Measurements from ENCODE around the gene DHX58.

Gene DHX58

DNA sequence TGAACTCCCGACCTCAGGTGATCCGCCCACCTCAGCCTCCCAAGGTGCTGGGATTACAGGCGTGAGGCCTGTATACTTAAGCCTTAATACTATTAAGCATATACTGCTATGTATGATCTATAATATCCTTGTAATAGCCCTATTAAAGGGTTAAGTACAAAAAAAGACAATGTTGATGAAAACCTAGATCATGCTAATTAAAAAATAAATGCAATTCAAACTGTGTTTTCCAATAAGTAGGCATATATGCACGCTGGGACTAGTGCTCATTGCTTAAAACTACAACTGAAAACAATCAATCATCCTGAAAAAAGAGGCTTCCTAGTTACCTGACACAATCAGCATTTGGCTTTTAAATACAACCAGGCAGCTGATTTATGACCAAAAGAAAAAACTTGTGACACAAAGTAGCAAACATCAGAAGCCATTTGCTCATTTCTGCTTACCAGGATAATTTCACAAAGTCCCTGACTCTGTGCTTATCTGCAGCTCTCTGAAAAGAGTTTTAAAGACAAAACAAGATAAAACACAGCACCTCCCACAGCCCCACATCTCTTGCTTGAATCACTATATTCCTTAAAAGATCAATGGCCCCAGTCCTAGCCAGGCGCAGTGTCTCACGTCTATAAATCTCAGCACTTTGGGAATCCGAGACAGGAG, 25.3 kb downstream of the DHX58 start:
- no peak for DNase-seq (ENCODE audit: low read depth, low spot score)

DNA sequence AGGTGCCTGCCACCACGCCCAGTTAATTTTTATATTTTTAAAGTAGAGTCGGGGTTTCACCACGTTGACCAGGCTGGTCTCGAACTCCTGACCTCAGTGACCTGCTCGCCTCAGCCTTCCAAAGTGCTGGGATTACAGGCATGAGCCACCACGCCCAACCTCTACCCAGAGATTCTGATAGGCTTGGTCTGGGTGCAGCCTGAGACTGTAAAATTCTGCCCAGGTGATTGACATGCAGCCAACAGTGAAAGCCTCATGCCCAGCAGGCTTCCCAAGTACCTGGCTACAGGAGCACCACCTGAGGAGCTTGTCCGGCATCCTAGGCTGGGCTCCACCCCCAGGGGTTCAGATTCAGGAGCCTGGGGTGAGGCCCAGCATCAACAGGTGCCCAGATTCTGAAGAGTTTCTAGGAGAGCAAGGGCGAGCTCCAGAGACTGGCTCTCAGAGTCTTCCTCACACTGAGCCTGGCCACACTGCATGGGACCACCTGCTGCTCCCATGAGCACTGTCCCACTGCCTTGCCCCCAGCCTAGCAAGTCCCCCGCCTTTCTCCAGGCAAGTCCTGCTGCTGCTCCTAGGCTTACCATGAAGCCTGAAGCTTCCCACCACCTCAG, 30.9 kb downstream of the DHX58 start:
- DNase-seq (ENCODE audit: low read depth, low spot score) = no peak

DNA sequence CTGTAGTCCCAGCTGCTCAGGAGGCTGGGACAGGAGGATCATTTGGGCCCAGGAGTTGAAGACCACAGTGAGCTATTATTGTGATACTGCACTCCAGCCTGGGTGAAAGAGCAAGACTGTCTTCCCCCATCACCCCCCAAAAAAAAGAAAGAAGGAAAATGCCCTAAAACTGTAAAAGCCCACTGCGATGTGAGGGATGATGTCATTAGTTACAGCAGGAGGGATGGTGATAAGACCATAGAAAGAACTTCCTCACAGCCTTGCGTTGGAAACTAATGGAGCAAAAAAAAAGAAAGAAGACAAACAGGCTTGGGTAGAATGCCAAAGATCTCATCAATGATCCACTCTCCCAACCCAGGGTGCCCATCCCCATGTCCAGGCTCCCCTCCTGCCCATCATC, 33.0 kb downstream of the DHX58 start:
- no peak for DNase-seq (ENCODE audit: low read depth, low spot score)

DNA sequence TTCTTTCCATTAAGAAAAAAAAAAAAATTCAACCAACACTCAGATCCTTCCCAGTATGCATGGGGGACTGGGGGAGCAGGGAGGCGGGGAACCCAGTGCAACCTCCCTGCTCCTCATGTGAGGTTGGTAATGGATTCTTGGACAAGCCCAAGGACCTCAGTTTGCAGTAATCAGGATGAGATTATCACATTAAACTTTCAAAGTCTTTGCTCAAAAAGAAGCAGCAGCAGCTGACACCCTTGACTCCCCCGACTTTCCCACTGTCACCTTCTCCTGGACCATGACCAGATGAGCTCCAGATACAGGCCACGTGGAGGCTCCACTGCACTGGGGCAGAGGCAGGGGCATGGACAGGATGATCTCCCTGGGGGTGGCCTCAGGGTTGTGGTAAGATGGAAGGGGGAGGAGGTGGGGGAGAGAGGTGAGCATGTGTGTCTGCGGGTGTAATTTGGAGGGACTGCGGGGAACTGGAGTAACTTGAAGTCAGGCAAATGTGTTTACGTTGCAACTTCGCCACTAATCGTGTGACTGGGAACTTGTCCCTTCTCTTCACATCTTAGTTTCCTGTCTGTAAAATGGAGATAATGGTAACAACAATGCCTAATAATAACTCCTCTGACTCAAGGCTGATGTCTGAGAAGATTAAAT, 34.0 kb downstream of the DHX58 start:
- DNase-seq (ENCODE audit: low read depth, low spot score) = no peak

DNA sequence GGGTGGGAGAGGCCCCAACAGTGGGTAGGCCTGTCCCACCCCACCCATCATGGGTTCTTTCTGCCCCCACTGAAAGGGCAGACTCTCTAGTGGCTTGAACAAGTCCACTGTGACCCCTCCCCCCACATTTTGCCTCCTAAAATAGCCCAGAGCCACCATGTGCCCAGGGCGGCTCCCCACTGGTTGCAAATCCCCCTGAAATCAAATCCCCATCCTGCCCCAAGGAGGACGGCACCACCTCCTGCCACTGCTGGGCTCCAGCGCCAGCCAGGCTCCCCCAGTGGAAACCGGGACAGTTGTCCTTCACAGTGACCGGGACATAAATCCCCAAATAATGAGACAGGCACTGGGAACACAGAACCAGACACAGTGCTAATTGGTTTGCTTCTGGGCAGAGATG, 34.8 kb downstream of the DHX58 start:
- no peak for DNase-seq (ENCODE audit: low read depth, low spot score)

DNA sequence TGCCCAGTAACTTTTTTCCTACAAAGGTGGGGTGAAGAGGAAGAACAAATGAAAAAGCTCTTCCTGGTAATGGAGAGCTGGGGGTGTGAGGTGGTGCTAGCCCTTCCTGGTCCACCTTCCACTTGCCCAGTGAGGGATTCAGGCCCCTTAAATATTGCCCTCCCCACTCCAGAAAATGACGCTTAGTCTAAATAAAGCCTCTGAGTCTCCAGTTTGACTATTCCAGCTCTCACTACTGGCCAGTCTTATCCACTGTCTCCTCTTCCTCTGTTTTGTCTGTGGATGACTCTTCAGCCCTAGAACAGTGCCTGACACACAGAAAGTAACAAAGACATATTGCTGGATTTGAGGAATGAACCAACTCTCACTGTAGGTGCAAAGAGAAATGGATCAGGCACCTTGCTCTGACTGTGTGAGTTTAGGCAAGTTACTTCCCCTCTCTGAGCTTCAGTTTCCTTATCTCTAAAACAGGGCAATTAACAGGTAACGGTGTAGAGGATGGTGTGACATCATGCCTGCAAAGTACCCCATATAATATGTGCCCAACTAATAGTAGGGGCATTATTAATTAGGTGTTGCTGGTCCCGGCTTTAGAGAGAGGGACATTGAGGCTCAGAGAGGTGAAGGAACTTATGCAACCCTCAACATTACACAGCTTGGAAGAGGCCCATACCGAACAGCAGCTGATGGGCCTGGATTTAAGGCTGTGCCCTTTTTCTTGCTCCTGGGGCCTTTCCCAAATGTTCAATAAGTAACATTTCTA, 35.5 kb downstream of the DHX58 start:
- no peak for DNase-seq (ENCODE audit: low read depth, low spot score)

DNA sequence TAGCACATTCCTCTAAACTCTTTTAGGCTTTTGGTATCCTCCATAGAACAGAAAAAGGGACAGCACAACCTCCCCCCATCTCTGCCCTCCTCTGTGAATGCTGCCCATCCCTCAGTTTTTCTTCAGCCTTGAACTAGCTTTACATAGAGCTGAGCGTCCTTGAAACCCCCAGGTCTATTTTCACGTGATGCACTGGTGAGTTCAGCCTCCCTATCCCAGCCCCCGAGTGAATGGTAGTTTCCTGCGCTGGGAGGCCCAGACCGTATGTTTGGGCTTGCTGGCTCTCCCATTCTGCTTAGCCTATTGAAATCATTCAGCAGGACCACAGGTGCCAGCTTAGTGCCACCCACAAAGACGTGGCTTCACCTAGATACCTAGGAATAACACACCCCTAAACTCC, 36.7 kb downstream of the DHX58 start:
- no peak for DNase-seq (ENCODE audit: low read depth, low spot score)

DNA sequence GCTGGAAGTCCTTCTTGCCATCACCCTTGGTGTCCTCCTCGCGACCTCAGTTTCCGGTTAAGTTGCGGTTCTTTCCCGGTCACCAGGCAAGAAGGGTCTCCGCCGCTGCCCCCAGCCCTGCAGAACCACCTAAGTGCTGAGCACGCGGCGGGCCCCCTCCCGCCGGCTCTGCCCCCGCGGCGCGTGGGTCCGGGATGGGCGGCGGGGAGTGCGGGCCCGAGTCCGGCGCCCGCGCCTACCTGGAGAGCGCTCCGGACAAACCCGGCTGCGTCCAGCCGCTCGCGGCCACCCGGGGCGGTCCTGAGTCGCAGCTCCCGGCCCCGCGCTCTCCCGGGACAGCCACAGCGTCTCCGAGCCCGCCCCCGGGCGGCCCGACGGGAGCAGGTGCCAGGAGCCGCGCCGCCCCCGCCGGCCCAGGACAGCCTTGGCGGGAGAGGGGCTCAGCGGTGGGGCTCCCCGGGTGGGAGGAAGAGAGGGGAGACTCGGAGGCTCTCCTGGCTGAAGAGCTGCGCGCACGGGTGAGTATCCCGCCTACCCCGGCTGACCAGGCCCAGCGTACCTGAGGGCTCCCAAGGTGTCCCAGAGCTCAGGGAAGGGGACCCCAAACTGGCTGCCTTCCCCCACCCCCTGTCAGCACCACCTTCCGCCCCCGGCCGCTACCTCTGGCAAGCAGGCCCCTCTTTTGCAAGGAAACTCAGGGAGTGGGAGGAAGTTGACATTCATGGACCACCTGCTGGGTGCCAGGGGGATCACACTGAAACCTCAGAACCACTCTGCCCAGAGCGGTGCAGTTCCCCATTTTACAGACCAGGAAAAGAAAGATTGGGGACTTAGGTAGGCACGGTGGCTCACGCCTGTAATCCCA, 40.0 kb downstream of the DHX58 start:
- peak; percentile 44 for DNase-seq (ENCODE audit: low read depth, low spot score)

DNA sequence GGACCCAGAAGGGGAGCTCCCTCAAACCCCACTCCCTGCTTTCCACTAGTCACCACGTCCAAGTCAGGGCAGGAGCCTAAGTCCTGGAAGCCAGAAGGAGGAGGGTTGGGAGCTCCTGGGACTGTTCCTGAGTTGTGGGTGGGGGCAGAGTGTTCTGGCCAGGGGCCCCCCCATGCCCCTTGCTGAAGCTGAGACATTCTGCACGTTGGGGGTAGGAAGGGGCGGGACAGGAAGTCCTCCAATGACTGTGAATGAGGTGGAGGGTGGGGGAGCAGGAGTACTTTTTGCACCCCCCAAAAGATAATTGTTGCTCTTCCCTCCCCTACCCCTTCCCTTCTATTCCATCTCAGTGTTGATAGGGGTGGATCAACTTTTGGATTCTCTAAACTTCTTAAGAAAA, 40.7 kb downstream of the DHX58 start:
- no peak for DNase-seq (ENCODE audit: low read depth, low spot score)

DNA sequence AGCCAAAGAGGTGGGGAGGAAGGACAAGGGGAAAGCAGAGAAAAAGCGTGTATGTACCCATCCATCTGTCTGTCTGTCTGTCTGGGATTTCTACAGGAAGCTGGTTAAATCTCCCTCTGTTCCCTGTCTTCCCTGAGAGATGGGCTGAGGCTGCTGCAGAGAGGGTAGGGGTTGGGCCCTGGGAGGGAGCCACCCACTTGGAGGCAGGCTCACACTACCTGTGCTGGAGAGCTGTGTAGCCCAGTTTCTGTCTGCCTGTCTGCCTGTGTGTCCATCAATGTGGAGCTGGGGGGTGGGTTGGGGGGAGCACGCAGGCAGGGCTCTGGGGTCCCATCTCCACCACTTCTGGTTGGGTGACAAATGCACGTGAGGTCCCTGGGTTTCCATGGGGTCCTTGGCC, 43.5 kb downstream of the DHX58 start:
- DNase-seq (ENCODE audit: low read depth, low spot score) = no peak

DNA sequence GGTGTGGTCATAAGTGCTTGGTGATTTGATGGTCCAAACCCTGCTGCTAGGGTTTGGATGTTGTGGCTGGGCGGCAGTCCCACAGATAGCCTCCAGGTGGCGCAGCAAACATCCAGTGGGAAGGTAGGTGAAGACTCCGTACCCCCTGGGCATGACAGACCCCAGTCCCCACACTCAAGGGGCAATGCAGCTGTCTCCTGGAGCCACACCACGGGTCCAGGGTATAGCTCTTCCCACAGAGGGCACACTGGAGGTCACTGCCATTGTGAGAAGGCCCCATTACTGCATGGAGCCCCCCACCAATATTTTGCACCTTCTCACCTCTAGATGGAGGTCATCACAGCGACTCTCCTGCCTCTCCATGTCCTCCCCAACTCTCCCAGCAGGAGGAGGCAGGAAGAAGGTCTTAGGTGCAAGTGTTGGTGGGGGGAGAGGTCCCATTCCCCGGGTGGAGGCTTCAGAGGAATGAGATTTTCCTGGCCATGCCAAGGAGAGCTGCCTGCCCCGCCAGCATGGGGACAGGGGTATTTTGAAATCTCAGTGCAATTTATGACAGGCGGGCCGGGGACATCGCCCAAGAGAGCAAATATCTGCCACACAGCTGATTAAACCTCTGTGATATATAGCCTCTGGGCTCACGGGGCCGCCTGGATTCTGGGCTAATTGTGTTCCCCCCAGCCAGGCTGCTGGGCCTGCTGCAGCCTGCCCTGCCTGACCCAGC, 45.0 kb downstream of the DHX58 start:
- peak; percentile 59 for DNase-seq (ENCODE audit: low read depth, low spot score)

DNA sequence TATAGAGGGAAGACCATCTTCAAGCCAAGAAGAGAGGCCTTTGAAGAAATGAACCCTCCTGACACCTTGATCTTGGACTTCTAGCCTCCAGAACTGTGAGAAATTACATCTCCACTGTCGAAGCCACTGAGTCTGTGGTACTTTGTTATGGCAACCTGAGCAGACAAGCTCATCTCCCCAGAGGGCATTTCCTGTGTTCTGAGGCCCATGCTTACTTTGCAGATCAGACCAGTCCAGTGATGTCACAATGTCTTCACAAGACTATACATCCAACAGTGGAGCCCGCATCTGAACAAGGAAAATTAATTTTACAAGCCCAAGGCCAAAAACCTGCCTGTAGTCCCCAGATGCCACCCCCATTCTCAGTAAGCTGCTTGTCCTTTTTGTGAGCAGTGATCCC, 47.3 kb downstream of the DHX58 start:
- DNase-seq (ENCODE audit: low read depth, low spot score) = no peak

DNA sequence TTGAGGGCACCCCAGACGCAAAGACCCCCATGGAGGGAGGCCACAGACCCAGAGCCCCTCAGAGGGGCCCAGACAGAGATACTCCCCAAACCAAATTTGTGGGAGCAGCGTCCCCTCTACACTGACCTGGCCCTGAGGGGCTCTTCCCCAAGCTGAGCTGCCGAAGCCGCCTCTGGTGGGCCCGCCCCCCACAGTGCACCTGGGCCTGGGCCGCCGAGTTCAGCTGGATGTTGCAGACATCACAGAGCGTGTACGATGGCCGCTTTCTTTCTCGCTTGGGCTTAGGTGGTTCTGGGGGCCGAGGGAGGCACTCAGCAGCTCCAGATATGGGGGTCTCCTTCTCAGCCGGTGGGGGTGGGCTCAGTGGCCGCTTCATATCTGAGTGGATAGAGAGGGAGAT, 49.8 kb downstream of the DHX58 start:
- no peak for DNase-seq (ENCODE audit: low read depth, low spot score)

DNA sequence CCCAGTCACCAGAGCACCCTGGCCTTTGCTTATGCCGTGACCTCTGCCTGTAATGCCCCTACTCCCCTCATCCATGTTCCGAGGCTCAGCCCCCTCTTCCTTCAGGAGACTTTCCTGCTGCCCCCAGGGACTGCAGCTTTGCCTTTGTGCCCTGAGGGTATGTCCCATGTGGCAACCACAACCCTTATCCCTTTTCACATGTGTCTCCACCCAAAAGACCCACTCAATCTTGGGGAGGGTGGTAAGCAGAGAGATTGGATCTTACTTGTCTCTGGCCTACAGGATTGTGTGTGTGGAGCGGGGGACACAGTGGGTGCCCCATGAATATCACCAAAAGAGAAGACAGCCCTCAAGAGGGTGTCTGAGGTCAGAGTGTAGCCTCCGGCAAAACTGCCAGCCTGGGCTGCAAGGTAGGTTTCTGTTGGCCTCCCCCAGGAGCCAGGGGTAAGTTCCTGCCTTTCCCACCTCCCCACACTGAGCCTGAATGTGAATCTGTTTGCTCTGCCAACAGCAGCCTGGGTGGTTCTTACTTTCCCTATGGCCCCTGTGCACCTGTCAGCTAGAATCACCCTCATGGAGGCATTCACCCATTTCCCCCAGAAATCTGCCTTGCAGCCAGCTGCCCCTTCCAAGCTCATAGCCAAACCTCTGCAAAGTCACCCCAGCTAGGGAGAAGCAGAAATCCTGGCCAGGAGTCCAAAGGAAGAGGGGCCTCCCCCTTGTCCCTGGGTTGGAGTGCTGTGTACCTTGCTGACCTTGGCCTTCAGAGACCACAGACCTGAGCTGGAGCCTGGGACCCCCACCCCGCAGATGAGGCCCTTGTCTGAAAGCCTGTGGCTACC, 50.6 kb downstream of the DHX58 start:
- no peak for DNase-seq (ENCODE audit: low read depth, low spot score)

DNA sequence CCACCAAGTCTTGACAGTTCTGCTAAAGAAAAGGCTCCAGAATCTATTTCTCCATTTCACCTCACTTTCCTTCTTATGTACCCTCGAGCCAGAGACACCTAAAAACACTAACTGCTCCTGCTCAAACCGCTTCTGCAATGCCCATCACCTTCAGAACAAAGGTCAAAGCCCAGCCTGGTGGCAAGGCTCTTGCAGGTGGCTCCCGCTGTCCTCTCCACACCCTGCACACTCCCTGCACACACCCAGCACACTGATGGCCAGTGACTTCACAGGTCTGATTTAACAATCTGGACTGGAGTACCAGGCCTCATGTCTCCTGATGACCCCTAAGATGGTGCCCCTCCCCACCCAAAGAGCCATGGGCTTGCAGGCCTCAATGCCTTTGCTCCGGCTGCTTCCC, 52.3 kb downstream of the DHX58 start:
- DNase-seq (ENCODE audit: low read depth, low spot score) = no peak

DNA sequence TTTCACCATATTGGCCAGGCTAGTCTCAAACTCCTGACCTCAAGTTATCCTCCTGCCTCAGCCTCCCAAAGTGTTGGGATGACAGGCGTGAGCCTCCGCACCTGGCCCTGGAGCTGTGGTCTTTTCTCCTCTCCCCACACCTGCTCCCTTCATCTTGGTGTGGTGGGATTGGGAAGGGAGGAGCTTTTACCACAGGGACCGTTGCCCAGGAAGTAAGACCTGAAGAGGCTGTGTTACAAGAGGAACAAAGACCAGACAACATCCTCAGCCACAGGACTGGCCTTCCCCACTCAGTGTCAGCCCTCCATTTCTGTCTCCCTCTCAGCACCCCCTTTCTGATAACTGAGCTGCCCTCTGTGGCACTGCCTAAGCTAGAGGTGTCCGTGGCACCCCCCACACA, 52.7 kb downstream of the DHX58 start:
- no peak for DNase-seq (ENCODE audit: low read depth, low spot score)

DNA sequence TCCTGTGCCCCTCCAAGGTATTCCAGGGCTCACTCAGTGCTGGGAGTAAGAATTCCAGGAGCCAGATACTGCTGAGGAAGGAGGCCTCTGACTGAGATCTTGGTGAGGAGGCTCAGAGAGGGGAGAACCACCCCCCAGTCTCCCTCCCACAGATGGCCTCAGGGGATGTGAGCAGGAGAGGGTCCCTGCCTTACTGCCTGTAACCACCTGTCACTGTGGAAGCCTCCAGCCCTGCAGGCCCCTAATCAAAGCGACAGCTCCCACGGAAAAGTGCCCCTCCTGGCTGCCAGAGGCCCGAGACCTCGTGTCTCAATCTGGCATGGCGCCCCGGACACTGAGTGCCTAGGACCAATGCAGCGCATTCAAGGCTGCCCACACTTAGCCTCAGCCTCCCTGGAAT, 54.5 kb downstream of the DHX58 start:
- DNase-seq (ENCODE audit: low read depth, low spot score) = no peak

DNA sequence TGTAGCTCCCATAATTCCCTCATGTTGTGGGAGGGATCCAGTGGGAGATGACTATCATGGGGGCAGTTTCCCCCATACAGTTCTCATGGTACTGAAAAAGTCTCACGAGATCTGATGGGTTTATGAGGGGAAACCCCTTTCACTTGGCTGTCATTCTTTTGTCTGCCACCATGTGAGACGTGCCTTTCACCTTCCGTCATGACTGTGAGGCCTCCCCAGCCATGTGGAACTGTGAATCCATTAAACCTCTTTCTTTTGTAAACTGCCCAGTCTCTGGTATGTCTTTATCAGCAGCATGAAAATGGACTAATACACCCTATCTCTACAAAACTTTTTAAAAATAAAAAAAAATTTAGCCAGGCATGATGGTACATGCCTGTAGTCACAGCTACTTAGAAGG, 55.9 kb downstream of the DHX58 start:
- DNase-seq (ENCODE audit: low read depth, low spot score) = no peak

DNA sequence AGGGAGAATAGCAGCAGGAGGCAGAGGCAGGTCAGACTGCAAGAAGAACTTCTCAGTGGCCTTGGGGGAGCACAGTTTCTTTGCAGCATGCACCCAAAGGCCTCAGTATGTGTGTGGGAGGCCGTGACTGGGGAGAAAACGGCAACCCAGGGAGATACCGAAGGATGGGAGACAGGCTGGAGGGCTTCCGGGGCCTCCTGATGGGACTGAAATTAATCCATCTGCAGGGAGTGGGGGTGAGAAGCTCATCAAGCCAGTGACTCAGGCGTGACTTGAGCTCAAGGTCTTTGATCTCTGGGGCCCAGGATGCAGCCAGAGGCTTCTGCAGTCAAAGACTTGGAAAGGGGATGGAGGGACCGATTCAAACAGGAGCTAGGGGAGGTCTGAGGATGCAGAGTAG, 57.0 kb downstream of the DHX58 start:
- DNase-seq (ENCODE audit: low read depth, low spot score) = no peak

DNA sequence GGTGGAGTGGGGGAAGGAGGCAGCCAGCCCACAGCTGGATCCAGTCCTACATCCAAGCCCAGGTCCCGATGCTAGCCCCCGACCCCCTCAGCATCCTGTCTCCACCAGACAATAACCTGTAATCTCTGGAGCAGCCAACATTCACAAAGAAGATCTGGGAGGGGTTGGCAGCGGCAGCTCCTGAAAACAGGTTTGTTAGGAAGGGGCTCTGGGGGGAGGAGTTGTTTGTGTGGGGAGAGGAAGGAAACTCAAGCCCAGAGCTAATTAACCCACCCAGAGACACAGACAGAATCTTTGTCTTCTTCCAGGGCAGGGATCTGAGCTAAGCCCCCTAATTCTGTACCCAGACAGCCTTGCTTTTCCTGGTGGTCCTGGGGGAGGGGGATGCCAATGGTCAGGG, 57.5 kb downstream of the DHX58 start:
- DNase-seq (ENCODE audit: low read depth, low spot score) = no peak
